Measurements from ENCODE around the gene RFFL.

RFFL gene

DNA sequence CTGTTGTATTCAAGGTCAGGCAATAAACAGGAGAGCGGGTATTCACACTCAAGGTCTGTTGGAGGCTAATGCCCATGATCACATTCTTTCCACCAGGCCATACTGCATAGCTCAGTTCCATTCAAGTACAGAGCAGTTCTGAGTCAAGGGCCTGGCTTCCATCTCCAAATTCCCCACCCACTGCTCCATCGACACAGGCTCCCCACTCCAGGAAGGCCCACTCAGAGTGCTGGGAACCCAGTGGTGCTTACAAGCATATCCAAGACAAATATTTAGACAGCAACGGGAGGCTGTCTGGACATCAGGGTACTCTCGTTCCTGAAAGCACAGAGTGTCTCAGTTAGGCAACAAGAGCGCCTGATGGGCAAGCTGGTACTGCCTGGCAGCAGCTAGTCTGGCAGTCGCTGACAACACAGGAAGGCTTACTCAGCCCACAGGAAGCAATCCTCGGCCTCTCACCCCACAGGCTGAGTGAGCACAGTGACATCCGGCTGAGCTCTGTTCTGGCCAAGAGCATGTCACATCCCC, 40.9 kb downstream of the RFFL start:
- Histone ChIP-seq H3K9me2 (replicated peaks; ENCODE audit: control insufficient read depth, low read length) (no peaks in the 10 kb centered on the region), H3F3A (ENCODE audit: control insufficient read depth, insufficient read depth) (no peaks in the 10 kb centered on the region), H3K36me3 (ENCODE audit: control insufficient read depth, low read length) (no peaks in the 10 kb centered on the region), H3K4me2 (ENCODE audit: low read length) (peak overlapping the region; percentile 42), H3K27me3 (ENCODE audit: control insufficient read depth, low read length) (no peaks in the 10 kb centered on the region), H3K9me3 (ENCODE audit: control insufficient read depth, insufficient read depth, low read length) (no peaks in the 10 kb centered on the region), H3K79me2 (ENCODE audit: control insufficient read depth, low read length) (no peaks in the 10 kb centered on the region), H3K27ac (ENCODE audit: low read depth, low read length) (no peak overlapping the region), H4K20me1 (ENCODE audit: control insufficient read depth, insufficient read depth, low read depth, low read length) (no peaks in the 10 kb centered on the region), H3K4me3 (ENCODE audit: low read length) (peak overlapping the region; percentile 11; the same call in 1 of the 2 replicates), H3K4me1 (ENCODE audit: control insufficient read depth, low read length) (peaks cover 10% of the 10 kb centered on the region)
- no peak for TF ChIP-seq EZH2phosphoT487 (IDR thresholded peaks at IDR 0.05; ENCODE audit: borderline replicate concordance, low read length)
- no peak for TF ChIP-seq CTCF (IDR thresholded peaks at IDR 0.05; ENCODE audit: low read depth, low read length, poor library complexity, severe bottlenecking)

DNA sequence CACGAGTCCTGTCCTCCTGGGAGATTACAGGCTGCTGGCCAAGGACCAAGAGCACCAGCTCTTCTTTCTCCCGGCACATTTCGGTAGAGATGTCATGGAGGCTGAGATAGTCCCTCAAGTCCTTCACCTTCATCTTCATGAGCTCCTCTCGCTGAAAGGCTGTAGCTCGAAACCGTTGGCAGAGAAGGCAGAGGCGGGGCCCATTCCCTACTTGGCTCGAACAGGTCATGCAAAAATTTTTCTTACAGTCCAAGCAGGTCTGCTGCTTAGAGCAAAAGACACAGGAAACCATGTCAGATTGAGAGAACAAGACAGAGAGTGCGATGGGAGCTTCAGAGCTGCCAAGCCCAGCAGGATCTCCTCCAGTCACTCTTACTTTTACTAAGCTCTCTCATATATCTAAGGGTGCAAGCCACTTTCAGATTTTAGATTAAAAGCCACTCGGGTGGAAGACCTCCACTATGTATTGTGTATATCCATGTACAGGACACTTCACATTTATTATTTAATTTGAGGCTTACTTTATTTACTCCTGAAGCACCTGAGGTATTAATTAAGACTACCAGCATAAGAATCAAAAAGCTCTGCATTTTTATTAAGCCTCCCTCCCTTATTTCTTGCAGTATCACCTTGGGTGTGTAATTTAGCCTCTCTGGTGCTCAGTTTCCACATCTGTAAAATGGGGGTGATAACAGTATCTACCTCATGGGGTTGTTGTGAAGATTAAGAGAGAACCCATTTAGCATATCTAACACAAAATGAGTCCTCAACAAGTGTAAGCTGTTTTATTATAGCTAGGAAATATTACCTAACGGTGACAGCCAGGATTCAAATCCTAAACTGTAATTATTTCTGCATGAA, 41.8 kb downstream of the RFFL start:
- Histone ChIP-seq H3K4me2 (ENCODE audit: low read length) (no peak overlapping the region), H3K4me3 (ENCODE audit: low read length) (no peak overlapping the region), H3K27me3 (ENCODE audit: control insufficient read depth, low read length) (no peaks in the 10 kb centered on the region), H3K36me3 (ENCODE audit: control insufficient read depth, low read length) (no peaks in the 10 kb centered on the region), H3K9me3 (ENCODE audit: control insufficient read depth, insufficient read depth, low read length) (no peaks in the 10 kb centered on the region), H3K4me1 (ENCODE audit: control insufficient read depth, low read length) (peaks cover 10% of the 10 kb centered on the region), H3K9me2 (replicated peaks; ENCODE audit: control insufficient read depth, low read length) (no peaks in the 10 kb centered on the region), H3K27ac (ENCODE audit: low read depth, low read length) (no peak overlapping the region), H4K20me1 (ENCODE audit: control insufficient read depth, insufficient read depth, low read depth, low read length) (no peaks in the 10 kb centered on the region), H3F3A (ENCODE audit: control insufficient read depth, insufficient read depth) (no peaks in the 10 kb centered on the region), H3K79me2 (ENCODE audit: control insufficient read depth, low read length) (no peaks in the 10 kb centered on the region)
- TF ChIP-seq CTCF (IDR thresholded peaks at IDR 0.05; ENCODE audit: low read depth, low read length, poor library complexity, severe bottlenecking) (no peak), EZH2phosphoT487 (IDR thresholded peaks at IDR 0.05; ENCODE audit: borderline replicate concordance, low read length) (no peak)

GRCh38 chr17:35019386-35020179, 43.9 kb downstream of the RFFL start:
- Histone ChIP-seq H3K27me3 (ENCODE audit: control insufficient read depth, low read length) (no peaks in the 10 kb centered on the region), H3K36me3 (ENCODE audit: control insufficient read depth, low read length) (no peaks in the 10 kb centered on the region), H3F3A (ENCODE audit: control insufficient read depth, insufficient read depth) (no peaks in the 10 kb centered on the region), H4K20me1 (ENCODE audit: control insufficient read depth, insufficient read depth, low read depth, low read length) (no peaks in the 10 kb centered on the region), H3K79me2 (ENCODE audit: control insufficient read depth, low read length) (no peaks in the 10 kb centered on the region), H3K4me1 (ENCODE audit: control insufficient read depth, low read length) (peaks cover 10% of the 10 kb centered on the region), H3K27ac (ENCODE audit: low read depth, low read length) (no peak overlapping the region), H3K9me3 (ENCODE audit: control insufficient read depth, insufficient read depth, low read length) (no peaks in the 10 kb centered on the region), H3K4me2 (ENCODE audit: low read length) (no peak overlapping the region), H3K4me3 (ENCODE audit: low read length) (no peak overlapping the region), H3K9me2 (replicated peaks; ENCODE audit: control insufficient read depth, low read length) (no peaks in the 10 kb centered on the region)
- no peak for TF ChIP-seq CTCF (IDR thresholded peaks at IDR 0.05; ENCODE audit: low read depth, low read length, poor library complexity, severe bottlenecking)
